DMS153 (cell line): ENCODE results near the gene AOPEP.
A peak's percentile ranks its signal among the peaks of the same experiment; 100 is the strongest.

ENCODE experiments used
- DNase-seq: peaks from one replicate; lab custom pipeline; 2025; lab: John Stamatoyannopoulos, UW

Gene AOPEP

GRCh38 chr9:95037789-95038521, 311.5 kb downstream of the AOPEP start:
- DNase-seq: no peak

GRCh38 chr9:95038666-95039065, 312.2 kb downstream of the AOPEP start:
- no peak for DNase-seq

- no peak for DNase-seq
Measured at GRCh38 chr9:95040106-95040505, 313.6 kb downstream of the AOPEP start.

- DNase-seq: no peak
Measured at GRCh38 chr9:95043826-95044225, 317.3 kb downstream of the AOPEP start.

GRCh38 chr9:95044731-95045508, 318.4 kb downstream of the AOPEP start:
- peak; percentile 77 for DNase-seq

- peak; percentile 48 for DNase-seq
Measured at GRCh38 chr9:95045751-95046150, 319.3 kb downstream of the AOPEP start.

GRCh38 chr9:95047452-95048224, 321.1 kb downstream of the AOPEP start:
- no peak for DNase-seq

- DNase-seq: peak; percentile 7
Measured at GRCh38 chr9:95048225-95049087, 322.0 kb downstream of the AOPEP start.

- DNase-seq: no peak
Measured at GRCh38 chr9:95049761-95050160, 323.3 kb downstream of the AOPEP start.

- no peak for DNase-seq
Measured at GRCh38 chr9:95053611-95054570, 327.4 kb downstream of the AOPEP start.

- DNase-seq: no peak
Measured at GRCh38 chr9:95055334-95055850, 328.9 kb downstream of the AOPEP start.

GRCh38 chr9:95055851-95056551, 329.5 kb downstream of the AOPEP start:
- peak; percentile 63 for DNase-seq

- DNase-seq: no peak
Measured at GRCh38 chr9:95057101-95057500, 330.6 kb downstream of the AOPEP start.

GRCh38 chr9:95058121-95058785, 331.8 kb downstream of the AOPEP start:
- DNase-seq: no peak

- DNase-seq: no peak
Measured at GRCh38 chr9:95058795-95059386, 332.4 kb downstream of the AOPEP start.

GRCh38 chr9:95060234-95060633, 333.7 kb downstream of the AOPEP start:
- DNase-seq: no peak

- DNase-seq: no peak
Measured at GRCh38 chr9:95060916-95061315, 334.4 kb downstream of the AOPEP start.

- no peak for DNase-seq
Measured at GRCh38 chr9:95061916-95062595, 335.6 kb downstream of the AOPEP start.
